Fibroblast of peridontal ligament (primary cell): ENCODE data around the gene PTPRM.
A peak's percentile ranks its signal among the peaks of the same experiment; 100 is the strongest.
"Not testable (repeated sequence)": the region's sequence is repeated elsewhere in the genome, so short reads cannot be mapped to it uniquely, and the experiment has no call there.

Experiments
- DNase-seq: peaks from one replicate; pipeline ENCODE4 v3.0.0-alpha.2; 2010; ENCODE audit errors: extremely low read depth

PTPRM gene

GRCh38 chr18:8427339-8427738 lies 860.2 kb downstream of the PTPRM start:
- DNase-seq, result no peak

GRCh38 chr18:8428951-8429350 lies 861.8 kb downstream of the PTPRM start:
- no peak for DNase-seq

GRCh38 chr18:8431036-8431435 lies 863.9 kb downstream of the PTPRM start:
- no peak for DNase-seq

GRCh38 chr18:8433323-8433722 lies 866.2 kb downstream of the PTPRM start:
- no peak for DNase-seq

GRCh38 chr18:8433771-8434170 lies 866.7 kb downstream of the PTPRM start:
- DNase-seq, result no peak

- no peak for DNase-seq
Observed at GRCh38 chr18:8435376-8435775, 868.3 kb downstream of the PTPRM start.

- DNase-seq, result no peak
Observed at GRCh38 chr18:8439055-8439454, 871.9 kb downstream of the PTPRM start.

- peak; percentile 8 for DNase-seq
Observed at GRCh38 chr18:8443505-8443904, 876.4 kb downstream of the PTPRM start.

GRCh38 chr18:8446936-8447335 lies 879.8 kb downstream of the PTPRM start:
- DNase-seq, result not testable (repeated sequence)

GRCh38 chr18:8448130-8448529 lies 881.0 kb downstream of the PTPRM start:
- DNase-seq, result no peak

- no peak for DNase-seq
Observed at GRCh38 chr18:8450013-8450412, 882.9 kb downstream of the PTPRM start.

- no peak for DNase-seq
Observed at GRCh38 chr18:8450898-8451665, 884.0 kb downstream of the PTPRM start.

GRCh38 chr18:8453528-8453927 lies 886.4 kb downstream of the PTPRM start:
- no peak for DNase-seq

- no peak for DNase-seq
Observed at GRCh38 chr18:8454136-8454535, 887.0 kb downstream of the PTPRM start.

GRCh38 chr18:8455661-8456614 lies 888.8 kb downstream of the PTPRM start:
- no peak for DNase-seq
